Right lobe of liver (tissue), 4 donors: ENCODE data around the gene CORO1A.
"Not testable (repeated sequence)": the region's sequence is repeated elsewhere in the genome, so short reads cannot be mapped to it uniquely, and the experiment has no call there.

Experiments
- CTCF ChIP-seq, 4 donors: fragments of 200-600 bp in 3 of 4; fragments of 450-650 bp in 1 of 4; IDR thresholded peaks; one replicate each; pipeline versions ENCODE4 v1.5.1 to v1.8.0; 2016 to 2022; ENCODE audit warnings: antibody characterized with exemption in 4 of 4, mild to moderate bottlenecking in 2 of 4
- POLR2A ChIP-seq: fragments of 450-650 bp; IDR thresholded peaks from one replicate; pipeline ENCODE4 v1.6.1; 2017; ENCODE audit warnings: antibody characterized with exemption, mild to moderate bottlenecking
- donor health status: DM: no; HTN: no; CAD: no.
- donor health status: DM: no; HTN: no; CAD: no.
- donor health status: DM: no; HTN: yes; CAD: no.

DNA sequence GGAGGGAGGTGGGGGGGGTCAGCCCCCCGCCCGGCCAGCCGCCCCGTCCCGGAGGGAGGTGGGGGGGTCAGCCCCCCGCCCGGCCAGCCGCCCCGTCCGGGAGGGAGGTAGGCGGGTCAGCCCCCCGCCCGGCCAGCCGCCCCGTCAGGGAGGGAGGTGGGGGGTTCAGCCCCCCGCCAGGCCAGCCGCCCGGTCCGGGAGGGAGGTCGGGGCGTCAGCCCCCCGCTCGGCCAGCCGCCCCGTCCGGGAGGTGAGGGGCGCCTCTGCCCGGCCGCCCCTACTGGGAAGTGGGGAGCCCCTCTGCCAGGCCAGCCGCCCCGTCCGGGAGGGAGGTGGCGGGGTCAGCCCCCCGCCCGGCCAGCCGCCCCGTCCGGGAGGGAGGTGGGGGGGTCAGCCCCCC, 14.0 kb upstream of the CORO1A start:
- TF ChIP-seq CTCF (IDR thresholded peaks at IDR 0.05); POLR2A: not testable (repeated sequence)
